A549 (cell line): Measurements from ENCODE around the gene KSR2. TPM values are rescaled to one million over a fixed set of nuclear protein-coding genes. Genes with fewer than 3 reads are reported as not detected.

ENCODE experiments used
- ATAC-seq, 2 experiments: fragments of 200-7000 bp in 1 of 2; fragments of >200 bp in 1 of 2; cut with Nextera tagmentation in 1 of 2; cut with Tn5 transposase in 1 of 2; 3 replicates each; pipeline versions ENCODE4 v1.8.0 to v1.9.1; 2018 to 2020; ENCODE audit warnings: mild to moderate bottlenecking in 1 of 2, moderate library complexity in 1 of 2
- CTCF ChIA-PET: fragments of 300-600 bp; sonication (Branson Sonifier 250); formaldehyde crosslinking; extraction: SDS; loops from one replicate; lab custom pipeline; 2021; ENCODE audit warnings: antibody characterized with exemption, inconsistent platforms; lab: Yijun Ruan, JAX
- POLR2A ChIA-PET: fragments of 350-600 bp; formaldehyde crosslinking; extraction: SDS; loops from one replicate; lab custom pipeline; 2021; ENCODE audit warnings: antibody characterized with exemption, inconsistent platforms; lab: Yijun Ruan, JAX
- DNase-seq, 2 experiments: peaks; one replicate each; pipeline versions ENCODE4 v3.0.0 to v3.0.0-alpha.2; 2011 to 2016; ENCODE audit warnings: low read depth in 1 of 2, low spot score in 1 of 2
- FAIRE-seq: peaks from 2 replicates; lab custom pipeline; 2011; peaks lifted over from hg19 to GRCh38; lab: Jason Lieb, UNC
- H3K27ac ChIP-seq, 2 experiments: fragments of >200 bp; sonication (Bioruptor Twin); formaldehyde crosslinking; 3 replicates each; pipeline ENCODE4 v1.5.1; 2016 to 2017
- H3K4me1 ChIP-seq: fragments of >200 bp; sonication (Bioruptor Twin); formaldehyde crosslinking; 3 replicates; pipeline ENCODE4 v1.6.1; 2016
- H3K4me2 ChIP-seq: fragments of >200 bp; sonication (Bioruptor Twin); formaldehyde crosslinking; 3 replicates; pipeline ENCODE4 v1.6.1; 2016
- H3K4me3 ChIP-seq: fragments of >200 bp; sonication (Bioruptor Twin); formaldehyde crosslinking; 3 replicates; pipeline ENCODE4 v1.5.1; 2016
- H3K9me3 ChIP-seq: fragments of >200 bp; sonication (Bioruptor Twin); formaldehyde crosslinking; 3 replicates; pipeline ENCODE4 v1.6.1; 2016
- BHLHE40 ChIP-seq: IDR thresholded peaks from 2 replicates; pipeline ENCODE4 v1.6.1; 2012; ENCODE audit warnings: low read depth, low read length, inconsistent platforms
- CBX2 ChIP-seq: fragments of 200-600 bp; sonication (generic); IDR thresholded peaks from 2 replicates; pipeline ENCODE4 v1.6.1; 2016; ENCODE audit warnings: low read depth, mild to moderate bottlenecking, borderline replicate concordance
- CHD2 ChIP-seq: fragments of 150-350 bp; IDR thresholded peaks from 2 replicates; pipeline ENCODE4 v1.6.1; 2014; ENCODE audit warnings: low read length; ENCODE audit not compliant: partially characterized antibody
- CHD4 ChIP-seq: fragments of 200-600 bp; sonication (generic); IDR thresholded peaks from 2 replicates; pipeline ENCODE4 v1.6.1; 2016; ENCODE audit warnings: antibody characterized with exemption, mild to moderate bottlenecking, borderline replicate concordance
- EHF ChIP-seq: fragments of 250-450 bp; sonication (Bioruptor Pico); IDR thresholded peaks from 2 replicates; pipeline ENCODE4 v1.5.0; 2020; ENCODE audit warnings: mild to moderate bottlenecking
- FOSB ChIP-seq: fragments of 250-450 bp; sonication (Bioruptor Pico); IDR thresholded peaks from 2 replicates; pipeline ENCODE4 v1.5.0; 2020; ENCODE audit warnings: mild to moderate bottlenecking, moderate library complexity
- FOXS1 ChIP-seq: fragments of 250-450 bp; sonication (Bioruptor Pico); IDR thresholded peaks from 2 replicates; pipeline ENCODE4 v1.5.0; 2020; ENCODE audit warnings: mild to moderate bottlenecking, moderate library complexity
- GATA3 ChIP-seq: IDR thresholded peaks from 2 replicates; pipeline ENCODE4 v1.6.1; 2012; ENCODE audit warnings: borderline replicate concordance
- HDAC2 ChIP-seq: fragments of 200-600 bp; sonication (generic); IDR thresholded peaks from 2 replicates; pipeline ENCODE4 v1.6.1; 2016
- HMGXB4 ChIP-seq: fragments of 250-450 bp; sonication (Bioruptor Pico); IDR thresholded peaks from 2 replicates; pipeline ENCODE4 v1.5.0; 2021; ENCODE audit warnings: mild to moderate bottlenecking, moderate library complexity, borderline replicate concordance
- HOXB5 ChIP-seq: fragments of 250-450 bp; sonication (Bioruptor Pico); IDR thresholded peaks from 2 replicates; pipeline ENCODE4 v1.5.0; 2020; ENCODE audit warnings: mild to moderate bottlenecking, moderate library complexity
- KDM1A ChIP-seq: fragments of 200-600 bp; sonication (generic); IDR thresholded peaks from 2 replicates; pipeline ENCODE4 v1.6.1; 2016; ENCODE audit warnings: low read depth, mild to moderate bottlenecking
- MAFK ChIP-seq: fragments of 450-650 bp; IDR thresholded peaks from 2 replicates; pipeline ENCODE4 v1.6.1; 2014; ENCODE audit not compliant: partially characterized antibody
- MAX ChIP-seq: IDR thresholded peaks from 2 replicates; pipeline ENCODE4 v1.6.1; 2012
- MAZ ChIP-seq: fragments of 150-350 bp; IDR thresholded peaks from 2 replicates; pipeline ENCODE4 v1.6.1; 2014; ENCODE audit warnings: antibody characterized with exemption, low read depth, low read length, borderline replicate concordance
- PBX3 ChIP-seq: IDR thresholded peaks from 2 replicates; pipeline ENCODE4 v1.6.1; 2012
- PHF8 ChIP-seq: fragments of 200-600 bp; sonication (generic); IDR thresholded peaks from 2 replicates; pipeline ENCODE4 v1.6.1; 2016; ENCODE audit warnings: low read depth, mild to moderate bottlenecking, antibody characterized with exemption, moderate library complexity, borderline replicate concordance
- POLR2AphosphoS2 ChIP-seq: conservative IDR thresholded peaks from 2 replicates; pipeline ENCODE4 v1.6.1; 2012; ENCODE audit warnings: low read length, improper control_type of control experiment, inconsistent platforms
- RARB ChIP-seq: fragments of 250-450 bp; sonication (Bioruptor Pico); IDR thresholded peaks from 2 replicates; pipeline ENCODE4 v1.8.0; 2021; ENCODE audit warnings: mild to moderate bottlenecking, moderate library complexity
- RCOR1 ChIP-seq: fragments of 150-350 bp; IDR thresholded peaks from 2 replicates; pipeline ENCODE4 v1.6.1; 2014; ENCODE audit warnings: antibody characterized with exemption, low read length, low read depth
- RNF2 ChIP-seq: fragments of 200-600 bp; sonication (generic); IDR thresholded peaks from 2 replicates; pipeline ENCODE4 v1.6.1; 2016; ENCODE audit warnings: low read depth, mild to moderate bottlenecking, antibody characterized with exemption, moderate library complexity, borderline replicate concordance
- SMC3 ChIP-seq: fragments of >200 bp; sonication (Bioruptor Twin); formaldehyde crosslinking; IDR thresholded peaks from 3 replicates; pipeline ENCODE4 v1.6.1; 2018; ENCODE audit warnings: inconsistent platforms
- TP53 ChIP-seq: fragments of 250-450 bp; sonication (Bioruptor Pico); IDR thresholded peaks from 2 replicates; pipeline ENCODE4 v1.5.0; 2021; ENCODE audit warnings: mild to moderate bottlenecking, moderate library complexity
- ZC3H11A ChIP-seq: fragments of 450-650 bp; IDR thresholded peaks from 2 replicates; pipeline ENCODE4 v1.6.1; 2014; ENCODE audit warnings: antibody characterized with exemption, mild to moderate bottlenecking
- ZFP36 ChIP-seq: fragments of 450-650 bp; IDR thresholded peaks from 2 replicates; pipeline ENCODE4 v1.6.1; 2014; ENCODE audit warnings: borderline replicate concordance; ENCODE audit not compliant: partially characterized antibody
- ZNF302 ChIP-seq: fragments of 250-450 bp; sonication (Bioruptor Pico); IDR thresholded peaks from 2 replicates; pipeline ENCODE4 v1.9.0; 2021; ENCODE audit warnings: inconsistent platforms, mild to moderate bottlenecking, moderate library complexity
- ZSCAN20 ChIP-seq: fragments of 250-450 bp; sonication (Bioruptor Pico); IDR thresholded peaks from 2 replicates; pipeline ENCODE4 v1.8.0; 2022; ENCODE audit warnings: mild to moderate bottlenecking, moderate library complexity
- WGBS: methylation state at CpG from one replicate; pipeline ENCODE4 v1.1.6; 2017; ENCODE audit errors: missing lambda C conversion rate; 5-methylcytosine and 5-hydroxymethylcytosine counted together
- polyA plus RNA-seq, 4 experiments: library from polyadenylated mRNA; depleted of rRNA in 3 of 4; stranded (reverse); fragments of >200 nt; fragmentation: RNase III in 1 of 4; extraction: RNeasy Plus Mini Kit Qiagen cat#74134 plus additional on column Dnase treatment in 1 of 4; gene quantifications; 2 replicates in 3 of 4; 3 replicates in 1 of 4; pipeline ENCODE4 v1.2.3, GENCODE V29; 2011 to 2017

Gene KSR2
- polyA plus RNA-seq, 2 of the 4 experiments (the other 2 are of a cell fraction): 0.37 to 1.2 TPM

GRCh38 chr12:117599849-117600248, 368.9 kb downstream of the KSR2 start:
- H3K4me1 ChIP-seq: peaks cover 7% of the 10 kb centered on the region; the same call in 1 of the 3 replicates
- no peak overlapping the region for H3K27ac ChIP-seq
- no peak for TF ChIP-seq EHF
- TF ChIP-seq ZFP36: no peak
- no peak for TF ChIP-seq TP53 (CRISPR knock-in tag)
- TF ChIP-seq HDAC2: no peak
- TF ChIP-seq BHLHE40: no peak
- TF ChIP-seq RCOR1: no peak
- no peak for TF ChIP-seq MAZ
- no peak for TF ChIP-seq GATA3
- POLR2A ChIA-PET: no interaction called here
- WGBS: 51% methylated on average over 5 of the region's 5 CpGs
- CTCF ChIA-PET: interaction anchor here (0.6 to 3.0 kb wide), 3 partner anchors 11 to 300 kb away, joined by 3 to 10 read pairs (median 10); no protein-coding TSS in a partner anchor
- H3K9me3 ChIP-seq: no peaks in the 10 kb centered on the region
- FAIRE-seq (no peak), ATAC-seq (no peak), DNase-seq (no peak)
- H3K4me2 ChIP-seq: no peak overlapping the region
- no peak overlapping the region for H3K4me3 ChIP-seq

- CTCF ChIA-PET: interaction anchor here (0.6 to 1.1 kb wide), 2 partner anchors 9 to 307 kb away, joined by 3 read pairs; no protein-coding TSS in a partner anchor
- no peak for DNase-seq
These were observed 371.8 kb downstream of the KSR2 start for GRCh38 chr12:117596968-117597367.

GRCh38 chr12:117595751-117596150, 373.0 kb downstream of the KSR2 start:
- H3K4me3 ChIP-seq: no peak overlapping the region
- no peak for TF ChIP-seq MAFK
- no peak for TF ChIP-seq HOXB5 (CRISPR knock-in tag)
- TF ChIP-seq, all 56 proteins: peak for 0
- Histone ChIP-seq H3K27ac (no peak overlapping the region), H3K9me3 (peaks cover 2% of the 10 kb centered on the region; the same call in 1 of the 3 replicates), H3K4me2 (no peak overlapping the region), H3K4me1 (peaks cover 7% of the 10 kb centered on the region; the same call in 1 of the 3 replicates)
- POLR2A ChIA-PET: interaction anchor here (0.7 kb wide), 1 partner anchor 58 kb away, joined by 3 read pairs; no protein-coding TSS in a partner anchor
- FAIRE-seq: no peak
- ATAC-seq: no peak
- no peak for DNase-seq
- whole genome bisulfite sequencing: 55% methylated on average over 1 of the region's 1 CpG
- CTCF ChIA-PET: interaction anchor here (1.1 to 17.7 kb wide), 3 partner anchors 8 to 241 kb away, joined by 3 to 315 read pairs (median 12); no protein-coding TSS in a partner anchor

More at GRCh38 chr12:117596968-117597367, 371.8 kb downstream of the KSR2 start:
- no peak overlapping the region for H3K27ac ChIP-seq
- H3K9me3 ChIP-seq: no peaks in the 10 kb centered on the region
- TF ChIP-seq RNF2 (no peak), FOSB (CRISPR knock-in tag) (no peak), EHF (no peak), CHD2 (no peak), ZC3H11A (no peak), BHLHE40 (no peak), PBX3 (no peak), CBX2 (no peak), ZSCAN20 (CRISPR knock-in tag) (no peak), TP53 (CRISPR knock-in tag) (no peak), ZNF302 (CRISPR knock-in tag) (no peak), KDM1A (no peak), MAX (no peak), CHD4 (no peak), SMC3 (no peak), FOXS1 (CRISPR knock-in tag) (no peak), HMGXB4 (CRISPR knock-in tag) (no peak), POLR2AphosphoS2 (no peak), RARB (no peak), PHF8 (no peak)
- FAIRE-seq: no peak
- POLR2A ChIA-PET: no interaction called here
- peaks cover 7% of the 10 kb centered on the region; the same call in 1 of the 3 replicates for H3K4me1 ChIP-seq
- H3K4me2 ChIP-seq: 0 out of 3 replicates have a peak overlapping the region, but pooled peaks have one; percentile 7
- 21% methylated on average over 6 of the region's 6 CpGs for WGBS
- ATAC-seq: no peak
- no peak overlapping the region for H3K4me3 ChIP-seq
